NB4 (cell line): ENCODE results near the gene C1orf232.

ENCODE experiments used
- MYC ChIP-seq: IDR thresholded peaks from 2 replicates; pipeline ENCODE4 v1.6.1; 2011; ENCODE audit warnings: low read depth, low read length
- POLR2A ChIP-seq: IDR thresholded peaks from 2 replicates; pipeline ENCODE4 v1.6.1; 2011; ENCODE audit warnings: mild to moderate bottlenecking; ENCODE audit not compliant: insufficient read length; ENCODE audit errors: extremely low read depth
- TF ChIP-seq, protein P1 (sequence below): IDR thresholded peaks from one replicate; pipeline ENCODE4 v1.5.1; 2012; ENCODE audit warnings: low read depth, low read length

DNA sequence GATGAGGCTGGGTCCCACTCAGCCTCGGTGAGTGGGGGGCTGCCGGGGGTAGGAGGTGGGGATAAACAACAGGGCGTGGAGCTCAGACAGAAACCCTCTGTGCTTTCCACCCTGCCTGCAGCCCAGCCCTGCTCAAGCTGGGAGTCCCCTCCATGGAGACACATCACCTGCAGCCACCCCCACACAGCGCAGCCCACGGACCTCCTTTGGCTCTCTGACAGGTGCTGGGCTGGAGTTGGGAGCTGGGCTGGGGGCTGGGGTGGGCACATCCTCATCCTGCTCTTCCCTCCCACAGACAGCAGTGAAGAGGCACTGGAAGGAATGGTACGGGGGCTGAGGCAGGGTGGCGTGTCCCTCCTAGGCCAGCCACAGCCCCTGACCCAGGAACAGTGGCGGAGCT, 19.7 kb upstream of the C1orf232 start:
- TF ChIP-seq, protein P1, sequence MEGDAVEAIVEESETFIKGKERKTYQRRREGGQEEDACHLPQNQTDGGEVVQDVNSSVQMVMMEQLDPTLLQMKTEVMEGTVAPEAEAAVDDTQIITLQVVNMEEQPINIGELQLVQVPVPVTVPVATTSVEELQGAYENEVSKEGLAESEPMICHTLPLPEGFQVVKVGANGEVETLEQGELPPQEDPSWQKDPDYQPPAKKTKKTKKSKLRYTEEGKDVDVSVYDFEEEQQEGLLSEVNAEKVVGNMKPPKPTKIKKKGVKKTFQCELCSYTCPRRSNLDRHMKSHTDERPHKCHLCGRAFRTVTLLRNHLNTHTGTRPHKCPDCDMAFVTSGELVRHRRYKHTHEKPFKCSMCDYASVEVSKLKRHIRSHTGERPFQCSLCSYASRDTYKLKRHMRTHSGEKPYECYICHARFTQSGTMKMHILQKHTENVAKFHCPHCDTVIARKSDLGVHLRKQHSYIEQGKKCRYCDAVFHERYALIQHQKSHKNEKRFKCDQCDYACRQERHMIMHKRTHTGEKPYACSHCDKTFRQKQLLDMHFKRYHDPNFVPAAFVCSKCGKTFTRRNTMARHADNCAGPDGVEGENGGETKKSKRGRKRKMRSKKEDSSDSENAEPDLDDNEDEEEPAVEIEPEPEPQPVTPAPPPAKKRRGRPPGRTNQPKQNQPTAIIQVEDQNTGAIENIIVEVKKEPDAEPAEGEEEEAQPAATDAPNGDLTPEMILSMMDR: no peak
- TF ChIP-seq POLR2A: no peak
- no peak for TF ChIP-seq MYC
